K562 (cell line): ENCODE results near the gene NUP98. TPM values are rescaled to one million over a fixed set of nuclear protein-coding genes. Genes with fewer than 3 reads are reported as not detected.

ENCODE experiments used
- ATAC-seq: fragments of 200-7000 bp; cut with Tn5 transposase; 3 replicates; pipeline ENCODE4 v1.9.1; 2020; ENCODE audit warnings: moderate library complexity
- BruUV-seq: library from RNA; stranded (reverse); fragments of 400-500 nt; replicated peaks from 2 replicates; lab custom pipeline; 2021; lab: Mats Ljungman, UMichigan
- CTCF ChIA-PET: fragments of 300-600 bp; formaldehyde crosslinking; extraction: SDS; loops from one replicate; lab custom pipeline; 2021; ENCODE audit warnings: low intra/inter-chr PET ratio; lab: Yijun Ruan, JAX
- POLR2A ChIA-PET: fragments of 300-600, 350-650 bp; sonication (Branson Sonifier 250); formaldehyde crosslinking; extraction: SDS; loops from one replicate; lab custom pipeline; 2021; ENCODE audit warnings: antibody characterized with exemption, inconsistent platforms; lab: Yijun Ruan, JAX
- DNase-seq, 4 experiments: peaks; one replicate each; pipeline versions ENCODE4 v3.0.0 to v3.0.0-alpha.2; 2011 to 2018; ENCODE audit warnings: low spot score in 3 of 4, mixed read lengths in 3 of 4; ENCODE audit errors: extremely low read depth in 1 of 4
- FAIRE-seq: peaks from 2 replicates; lab custom pipeline; 2011; peaks lifted over from hg19 to GRCh38; lab: Jason Lieb, UNC
- H2AFZ ChIP-seq: 2 replicates; pipeline ENCODE4 v1.6.0; 2011; ENCODE audit warnings: low read depth, low read length, control low read depth, inconsistent platforms
- H3K27ac ChIP-seq: fragments of 200-600 bp; 3 replicates; pipeline ENCODE4 v1.8.0; 2011; ENCODE audit warnings: low read depth, mild to moderate bottlenecking, control low read depth, inconsistent platforms, low read length, moderate library complexity, mixed read lengths; ENCODE audit errors: extremely low read depth
- H3K27me3 ChIP-seq, 2 experiments: fragments of 300-600 bp in 1 of 2; 2 replicates in 1 of 2; 3 replicates in 1 of 2; pipeline versions ENCODE4 v1.6.0 to v1.8.0; 2011; ENCODE audit warnings: inconsistent platforms in 2 of 2, low read length in 2 of 2, mild to moderate bottlenecking in 1 of 2, mixed read lengths in 1 of 2, moderate library complexity in 1 of 2; ENCODE audit not compliant: control insufficient read depth in 2 of 2, insufficient read depth in 2 of 2
- H3K36me3 ChIP-seq: fragments of 300-600 bp; 3 replicates; pipeline ENCODE4 v1.8.0; 2011; ENCODE audit warnings: mild to moderate bottlenecking, low read length, inconsistent platforms; ENCODE audit not compliant: control insufficient read depth, insufficient read depth
- H3K4me1 ChIP-seq, 2 experiments: fragments of 200-600 bp in 1 of 2; replicated peaks in 1 of 2; 2 replicates in 1 of 2; 3 replicates in 1 of 2; pipeline versions ENCODE4 v1.5.1 to v1.8.0; 2011; ENCODE audit warnings: inconsistent platforms in 2 of 2, low read length in 2 of 2, mild to moderate bottlenecking in 1 of 2, mixed read lengths in 1 of 2, moderate library complexity in 1 of 2; ENCODE audit not compliant: control insufficient read depth in 2 of 2, insufficient read depth in 2 of 2
- H3K4me2 ChIP-seq: 2 replicates; pipeline ENCODE4 v1.6.1; 2011; ENCODE audit warnings: low read length, control low read depth, inconsistent platforms, mixed read lengths; ENCODE audit not compliant: insufficient read depth
- H3K4me3 ChIP-seq: fragments of 200-600 bp; sonication (generic), shearing (Covaris generic); 2 replicates; pipeline ENCODE4 v1.5.1; 2016; ENCODE audit warnings: control low read depth, inconsistent platforms
- H3K79me2 ChIP-seq: fragments of 200-600 bp; 3 replicates; pipeline ENCODE4 v1.8.0; 2011; ENCODE audit warnings: low read length, inconsistent platforms; ENCODE audit not compliant: control insufficient read depth, insufficient read depth
- H3K9ac ChIP-seq, 2 experiments: 2 replicates each; pipeline versions ENCODE4 v1.6.0 to v1.6.1; 2011; ENCODE audit warnings: low read depth in 2 of 2, low read length in 2 of 2, control low read depth in 1 of 2, inconsistent platforms in 1 of 2, mild to moderate bottlenecking in 1 of 2, mixed read lengths in 1 of 2; ENCODE audit not compliant: insufficient read depth in 1 of 2
- H3K9me1 ChIP-seq: one replicate; pipeline ENCODE4 v1.6.0; 2011; ENCODE audit warnings: inconsistent platforms, mild to moderate bottlenecking, low read length, moderate library complexity; ENCODE audit not compliant: control insufficient read depth, insufficient read depth
- H3K9me3 ChIP-seq: replicated peaks from 2 replicates; pipeline ENCODE4 v1.5.1; 2011; ENCODE audit warnings: low read depth, low read length, inconsistent platforms; ENCODE audit not compliant: control insufficient read depth, insufficient read depth
- H4K20me1 ChIP-seq: replicated peaks from 2 replicates; pipeline ENCODE4 v1.6.1; 2011; ENCODE audit warnings: low read length, inconsistent platforms, mixed read lengths; ENCODE audit not compliant: control insufficient read depth, insufficient read depth
- BRF2 ChIP-seq: IDR thresholded peaks from 3 replicates; pipeline ENCODE4 v1.6.1; 2011; ENCODE audit warnings: borderline replicate concordance, mild to moderate bottlenecking; ENCODE audit not compliant: insufficient read length, insufficient read depth
- GTF2A2 ChIP-seq: IDR thresholded peaks from 2 replicates; pipeline ENCODE4 v1.6.1; 2016; ENCODE audit warnings: mild to moderate bottlenecking, missing genetic modification characterization, missing compliant biosample characterization
- MTA1 ChIP-seq: fragments of 450-650 bp; IDR thresholded peaks from 2 replicates; pipeline ENCODE4 v1.6.1; 2017; ENCODE audit warnings: borderline replicate concordance
- NFIC ChIP-seq: fragments of 450-650 bp; IDR thresholded peaks from 2 replicates; pipeline ENCODE4 v1.6.1; 2017; ENCODE audit warnings: mild to moderate bottlenecking, inconsistent platforms
- NUFIP1 ChIP-seq: fragments of 450-650 bp; IDR thresholded peaks from 2 replicates; pipeline ENCODE4 v1.6.1; 2018; ENCODE audit not compliant: partially characterized antibody
- WHSC1 ChIP-seq: IDR thresholded peaks from one replicate; pipeline ENCODE4 v1.6.1; 2012; ENCODE audit warnings: low read length, control low read depth, inconsistent platforms
- ZFP30 ChIP-seq: fragments of 250-450 bp; sonication (Bioruptor Pico); IDR thresholded peaks from 2 replicates; pipeline ENCODE4 v1.8.0; 2022; ENCODE audit warnings: moderate library complexity, mild to moderate bottlenecking, inconsistent platforms, borderline replicate concordance
- ZNF253 ChIP-seq: fragments of 250-450 bp; sonication (Bioruptor Pico); conservative IDR thresholded peaks from 2 replicates; pipeline ENCODE4 v1.6.1; 2021; ENCODE audit warnings: mild to moderate bottlenecking
- ZNF280B ChIP-seq: fragments of 250-450 bp; sonication (Bioruptor Pico); IDR thresholded peaks from 2 replicates; pipeline ENCODE4 v1.5.1; 2021; ENCODE audit warnings: mild to moderate bottlenecking
- WGBS: fragments of 100-300 bp; shearing (Covaris generic); methylation state at CpG from one replicate; pipeline ENCODE4 v1.1.6; 2016; ENCODE audit warnings: low coverage, mixed read lengths; ENCODE audit not compliant: insufficient coverage; ENCODE audit errors: missing lambda C conversion rate; 5-methylcytosine and 5-hydroxymethylcytosine counted together
- in situ Hi-C: fragments of 300-500 bp; cut with MboI; formaldehyde crosslinking; loops from 4 replicates; pipeline ENCODE4 v1.15.0; 2018; ENCODE audit warnings: inconsistent platforms, mixed read lengths
- intact Hi-C: fragments of 100-400 bp; cut with micrococcal nuclease; formaldehyde crosslinking; loops from 2 replicates; pipeline ENCODE4 v1.14.2; 2022
- polyA plus RNA-seq, 8 experiments: library from polyadenylated mRNA; depleted of rRNA in 4 of 8; stranded (reverse) in 5 of 8; unstranded in 3 of 8; fragments of >200 nt; fragmentation: Nextera tagmentation in 2 of 8; fragmentation: Illumina TruSeq in 1 of 8; extraction: Ambion mirVana in 2 of 8; extraction: Trizol in 1 of 8; gene quantifications; 2 replicates each; pipeline versions ENCODE4 v1.2.1 to v1.2.3, GENCODE V29; 2011 to 2014; ENCODE audit warnings: inconsistent platforms in 1 of 8, missing spikeins in 1 of 8
- total RNA-seq, 7 experiments: library from RNA; depleted of rRNA in 6 of 7; stranded (reverse); fragments of >200 nt in 6 of 7; fragmentation: Illumina TruSeq in 2 of 7; extraction: Trizol in 2 of 7; gene quantifications; 2 replicates each; pipeline versions ENCODE4 v1.2.1 to v1.2.3, GENCODE V29; 2011 to 2021; ENCODE audit warnings: low replicate concordance in 1 of 7
- TF ChIP-seq, protein P1 (sequence below), 3 experiments: IDR thresholded peaks in 2 of 3; conservative IDR thresholded peaks in 1 of 3; 2 replicates each; pipeline ENCODE4 v1.5.1; 2011 to 2012; ENCODE audit warnings: low read length in 3 of 3, mild to moderate bottlenecking in 3 of 3, control low read depth in 2 of 3, improper control_type of control experiment in 1 of 3, inconsistent platforms in 1 of 3, low read depth in 1 of 3, mixed read lengths in 1 of 3, moderate library complexity in 1 of 3; ENCODE audit not compliant: insufficient read depth in 2 of 3
- TF ChIP-seq, protein P2 (sequence below): fragments of 450-650 bp; formaldehyde crosslinking; IDR thresholded peaks from 2 replicates; pipeline ENCODE4 v1.4.0; 2022; ENCODE audit warnings: missing genetic modification characterization
- TF ChIP-seq, protein P3 (sequence below): fragments of 450-650 bp; IDR thresholded peaks from 2 replicates; pipeline ENCODE4 v1.6.1; 2016; ENCODE audit warnings: low read depth, mild to moderate bottlenecking, moderate library complexity
- TF ChIP-seq, protein P4 (sequence below): fragments of 450-650 bp; formaldehyde crosslinking; IDR thresholded peaks from 2 replicates; pipeline ENCODE4 v1.4.0; 2020; ENCODE audit warnings: mild to moderate bottlenecking, moderate library complexity

The NUP98 gene
- total and polyA plus RNA-seq, 9 of the 15 experiments (the other 6 are each of a cell fraction or from before 2014, with no cell fraction given), result 45.1 to 196 (median 130) TPM

DNA sequence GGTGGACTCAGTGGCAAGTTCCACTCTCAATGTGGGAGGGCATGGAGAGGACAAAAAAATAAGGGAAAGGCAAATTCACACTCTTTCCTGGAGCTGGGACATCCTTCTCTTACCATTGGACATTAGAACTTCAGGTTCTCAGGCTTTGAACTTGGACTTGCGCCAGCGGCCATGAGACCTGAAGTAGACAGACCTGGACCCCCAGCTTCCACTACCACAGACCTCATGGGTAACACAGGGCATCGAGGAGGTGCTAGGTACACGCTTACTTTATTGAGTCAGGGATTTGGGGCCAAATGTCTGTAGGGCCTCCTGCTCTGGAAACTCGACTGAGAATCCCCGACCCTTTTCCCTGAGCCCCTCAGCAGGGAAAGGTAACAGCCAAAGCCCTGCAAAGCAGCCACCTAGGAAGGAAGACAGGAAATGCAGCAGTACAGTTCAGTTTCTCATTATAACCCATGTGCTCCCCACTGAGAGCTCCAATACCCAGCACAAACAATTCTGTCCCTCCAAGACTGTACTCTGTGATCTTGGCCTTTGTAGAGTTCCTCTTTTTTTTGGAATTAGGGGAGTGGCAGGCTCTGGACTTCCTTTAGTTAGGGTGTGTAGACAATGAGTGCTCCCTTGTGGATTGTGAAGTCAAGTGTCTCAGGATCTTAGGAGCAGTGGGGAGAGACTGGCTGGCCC lies 131.9 kb downstream of the NUP98 start:
- BruUV-seq, result no TSS peak
- H4K20me1 ChIP-seq, result peaks cover 5% of the 10 kb centered on the region; the same call in 1 of the 2 replicates
- intact Hi-C loops, result no loop called here
- WGBS, result 80% methylated on average over 5 of the region's 6 CpGs
- in situ Hi-C loops, result no loop called here
- H3K9ac ChIP-seq, result peak overlapping the region in 1 of 2 experiments; percentile 24; a peak in 2 of 4 replicates
- H3K36me3 ChIP-seq, result peaks cover 19% of the 10 kb centered on the region; the same call in 1 of the 3 replicates
- FAIRE-seq (no peak), ATAC-seq (peak; percentile 33; the same call in 2 of the 3 replicates), DNase-seq (no peak)
- ChIA-PET CTCF (no interaction called here), POLR2A (no interaction called here)
- H3K27me3 ChIP-seq, result peaks cover 2 to 5% of the 10 kb centered on the region in 2 experiments; a peak in 3 of 5 replicates
- H3K4me1 ChIP-seq, result peaks cover 0 to 16% of the 10 kb centered on the region in 2 experiments; a peak in 2 of 5 replicates
- no peak overlapping the region for H3K4me2 ChIP-seq
- H3K79me2 ChIP-seq, result no peaks in the 10 kb centered on the region
- no peak overlapping the region for H3K27ac ChIP-seq
- H2AFZ ChIP-seq, result no peak overlapping the region
- no peaks in the 10 kb centered on the region for H3K9me1 ChIP-seq
- no peak overlapping the region for H3K4me3 ChIP-seq
- no peaks in the 10 kb centered on the region for H3K9me3 ChIP-seq
- TF ChIP-seq, protein P1, sequence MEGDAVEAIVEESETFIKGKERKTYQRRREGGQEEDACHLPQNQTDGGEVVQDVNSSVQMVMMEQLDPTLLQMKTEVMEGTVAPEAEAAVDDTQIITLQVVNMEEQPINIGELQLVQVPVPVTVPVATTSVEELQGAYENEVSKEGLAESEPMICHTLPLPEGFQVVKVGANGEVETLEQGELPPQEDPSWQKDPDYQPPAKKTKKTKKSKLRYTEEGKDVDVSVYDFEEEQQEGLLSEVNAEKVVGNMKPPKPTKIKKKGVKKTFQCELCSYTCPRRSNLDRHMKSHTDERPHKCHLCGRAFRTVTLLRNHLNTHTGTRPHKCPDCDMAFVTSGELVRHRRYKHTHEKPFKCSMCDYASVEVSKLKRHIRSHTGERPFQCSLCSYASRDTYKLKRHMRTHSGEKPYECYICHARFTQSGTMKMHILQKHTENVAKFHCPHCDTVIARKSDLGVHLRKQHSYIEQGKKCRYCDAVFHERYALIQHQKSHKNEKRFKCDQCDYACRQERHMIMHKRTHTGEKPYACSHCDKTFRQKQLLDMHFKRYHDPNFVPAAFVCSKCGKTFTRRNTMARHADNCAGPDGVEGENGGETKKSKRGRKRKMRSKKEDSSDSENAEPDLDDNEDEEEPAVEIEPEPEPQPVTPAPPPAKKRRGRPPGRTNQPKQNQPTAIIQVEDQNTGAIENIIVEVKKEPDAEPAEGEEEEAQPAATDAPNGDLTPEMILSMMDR (IDR thresholded peaks at IDR 0.05 in 2 of 3, conservative IDR thresholded peaks at IDR 0.05 in 1 of 3; ENCODE audit: insufficient read depth in 2 of 3, low read depth in 1 of 3, low read length in 3 of 3), result peak in 1 of 3 experiments; percentile 51; a peak in 2 of 6 replicates
- TF ChIP-seq ZFP30 (CRISPR knock-in tag), result no peak
- no peak for TF ChIP-seq NUFIP1
- no peak for TF ChIP-seq WHSC1
- TF ChIP-seq NFIC, result peak; percentile 41; the same call in 1 of the 2 replicates
- TF ChIP-seq GTF2A2, result no peak
- TF ChIP-seq BRF2, result no peak
- TF ChIP-seq, protein P2, sequence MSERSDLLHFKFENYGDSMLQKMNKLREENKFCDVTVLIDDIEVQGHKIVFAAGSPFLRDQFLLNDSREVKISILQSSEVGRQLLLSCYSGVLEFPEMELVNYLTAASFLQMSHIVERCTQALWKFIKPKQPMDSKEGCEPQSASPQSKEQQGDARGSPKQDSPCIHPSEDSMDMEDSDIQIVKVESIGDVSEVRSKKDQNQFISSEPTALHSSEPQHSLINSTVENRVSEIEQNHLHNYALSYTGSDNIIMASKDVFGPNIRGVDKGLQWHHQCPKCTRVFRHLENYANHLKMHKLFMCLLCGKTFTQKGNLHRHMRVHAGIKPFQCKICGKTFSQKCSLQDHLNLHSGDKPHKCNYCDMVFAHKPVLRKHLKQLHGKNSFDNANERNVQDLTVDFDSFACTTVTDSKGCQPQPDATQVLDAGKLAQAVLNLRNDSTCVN, result no peak
- no peak for TF ChIP-seq MTA1
- TF ChIP-seq, protein P3, sequence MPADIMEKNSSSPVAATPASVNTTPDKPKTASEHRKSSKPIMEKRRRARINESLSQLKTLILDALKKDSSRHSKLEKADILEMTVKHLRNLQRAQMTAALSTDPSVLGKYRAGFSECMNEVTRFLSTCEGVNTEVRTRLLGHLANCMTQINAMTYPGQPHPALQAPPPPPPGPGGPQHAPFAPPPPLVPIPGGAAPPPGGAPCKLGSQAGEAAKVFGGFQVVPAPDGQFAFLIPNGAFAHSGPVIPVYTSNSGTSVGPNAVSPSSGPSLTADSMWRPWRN, result no peak
- TF ChIP-seq, protein P4, sequence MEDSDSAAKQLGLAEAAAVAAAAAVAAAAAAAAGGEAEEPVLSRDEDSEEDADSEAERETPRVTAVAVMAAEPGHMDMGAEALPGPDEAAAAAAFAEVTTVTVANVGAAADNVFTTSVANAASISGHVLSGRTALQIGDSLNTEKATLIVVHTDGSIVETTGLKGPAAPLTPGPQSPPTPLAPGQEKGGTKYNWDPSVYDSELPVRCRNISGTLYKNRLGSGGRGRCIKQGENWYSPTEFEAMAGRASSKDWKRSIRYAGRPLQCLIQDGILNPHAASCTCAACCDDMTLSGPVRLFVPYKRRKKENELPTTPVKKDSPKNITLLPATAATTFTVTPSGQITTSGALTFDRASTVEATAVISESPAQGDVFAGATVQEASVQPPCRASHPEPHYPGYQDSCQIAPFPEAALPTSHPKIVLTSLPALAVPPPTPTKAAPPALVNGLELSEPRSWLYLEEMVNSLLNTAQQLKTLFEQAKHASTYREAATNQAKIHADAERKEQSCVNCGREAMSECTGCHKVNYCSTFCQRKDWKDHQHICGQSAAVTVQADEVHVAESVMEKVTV (CRISPR knock-in tag), result peak; percentile 38; the same call in 1 of the 2 replicates
- TF ChIP-seq ZNF280B (CRISPR knock-in tag), result no peak
- no peak for TF ChIP-seq ZNF253 (CRISPR knock-in tag)
